OCI-LY3 (cell line): Measurements from ENCODE around the gene MEN1.
A peak's percentile ranks its signal among the peaks of the same experiment; 100 is the strongest.

Experiments
- H2AFZ ChIP-seq: fragments of 200-600, 300-600 bp; shearing (Covaris generic); 2 replicates; pipeline ENCODE4 v1.6.0; 2014; ENCODE audit warnings: antibody characterized with exemption, low read depth, low read length
- H3K27ac ChIP-seq: fragments of 200-600, 300-600 bp; sonication (generic); 2 replicates; pipeline ENCODE4 v1.5.1; 2014; ENCODE audit warnings: mild to moderate bottlenecking, low read length, moderate library complexity, mixed read lengths
- H3K27me3 ChIP-seq: fragments of 200-600, 300-600 bp; sonication (generic); 2 replicates; pipeline ENCODE4 v1.6.1; 2014; ENCODE audit warnings: low read depth, low read length, mixed read lengths
- H3K36me3 ChIP-seq: fragments of 200-600, 300-600 bp; sonication (generic); replicated peaks from 2 replicates; pipeline ENCODE3; 2014; ENCODE audit warnings: low read depth, low read length, mixed read lengths
- H3K4me1 ChIP-seq: fragments of 300-600, 200-600 bp; sonication (generic); 2 replicates; pipeline ENCODE4 v1.6.1; 2014; ENCODE audit warnings: low read length, mixed read lengths
- H3K4me2 ChIP-seq: fragments of 200-600, 300-600 bp; sonication (generic); 2 replicates; pipeline ENCODE4 v1.6.1; 2014; ENCODE audit warnings: low read length, mixed read lengths
- H3K4me3 ChIP-seq: fragments of 300-600, 200-600 bp; sonication (generic); 2 replicates; pipeline ENCODE4 v1.5.1; 2014; ENCODE audit warnings: antibody characterized with exemption, mild to moderate bottlenecking, low read length, moderate library complexity
- H3K79me2 ChIP-seq: fragments of 300-600, 200-600 bp; shearing (Covaris generic); 2 replicates; pipeline ENCODE4 v1.6.1; 2014; ENCODE audit warnings: mild to moderate bottlenecking, low read length, mixed read lengths
- H3K9ac ChIP-seq: fragments of 300-600, 200-600 bp; shearing (Covaris generic); 2 replicates; pipeline ENCODE4 v1.6.0; 2014; ENCODE audit warnings: mild to moderate bottlenecking, low read length, moderate library complexity
- H3K9me3 ChIP-seq: fragments of 200-600, 300-600 bp; shearing (Covaris generic); 2 replicates; pipeline ENCODE4 v1.6.1; 2014; ENCODE audit warnings: low read length, mixed read lengths; ENCODE audit not compliant: insufficient read depth
- H4K20me1 ChIP-seq: fragments of 200-600, 300-600 bp; sonication (generic); 2 replicates; pipeline ENCODE4 v1.6.1; 2016; ENCODE audit warnings: low read length, mixed read lengths; ENCODE audit not compliant: insufficient read depth
- EZH2phosphoT487 ChIP-seq: fragments of 200-600 bp; shearing (Covaris generic); IDR thresholded peaks from 2 replicates; pipeline ENCODE4 v1.6.1; 2018; ENCODE audit warnings: antibody characterized with exemption, mixed run types, low read depth
- TF ChIP-seq, protein P1 (sequence below): fragments of 200-600, 300-600 bp; sonication (generic); IDR thresholded peaks from 2 replicates; pipeline ENCODE4 v1.5.1; 2014; ENCODE audit warnings: antibody characterized with exemption, low read length, low read depth

Gene MEN1

DNA sequence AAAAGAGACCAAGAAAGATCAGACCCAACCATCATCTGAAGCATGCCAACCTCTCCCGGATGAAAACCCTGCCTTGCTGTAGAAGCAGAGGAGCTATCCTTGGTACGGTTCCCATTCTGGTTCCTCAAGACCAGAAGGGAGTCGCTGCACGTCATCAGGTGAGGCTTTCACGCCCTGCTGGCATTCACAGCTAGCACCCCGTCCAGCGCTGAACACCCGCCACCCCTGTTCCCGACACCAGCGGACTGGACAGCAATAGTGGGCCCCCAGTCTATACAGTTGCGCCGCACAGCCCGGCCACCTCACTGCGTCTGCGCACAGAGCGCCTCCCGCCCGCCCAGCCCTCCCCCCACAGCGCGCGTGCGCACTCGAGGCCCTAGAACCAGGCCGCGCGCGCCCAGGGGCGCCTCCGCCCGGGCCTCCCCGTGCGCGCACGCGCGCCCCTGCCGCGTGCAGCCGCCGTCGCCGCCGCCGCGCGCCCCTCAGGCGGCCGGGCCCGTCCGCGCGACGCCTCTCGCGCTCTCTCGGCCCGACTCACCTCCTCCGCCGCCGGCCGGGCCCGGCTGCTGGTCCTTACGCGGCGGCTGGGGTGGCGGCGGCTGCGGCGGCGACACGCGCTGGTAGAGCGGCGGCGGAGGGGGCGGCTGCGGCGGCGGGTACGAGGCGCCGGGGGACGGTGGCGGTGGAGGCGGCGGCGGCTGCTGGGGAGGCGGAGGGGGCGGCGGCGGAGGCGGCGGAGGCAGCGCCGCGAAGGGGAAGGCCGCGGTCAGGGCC, 32.7 kb downstream of the MEN1 start:
- H3K9ac ChIP-seq = peak overlapping the region; percentile 95
- TF ChIP-seq, protein P1, sequence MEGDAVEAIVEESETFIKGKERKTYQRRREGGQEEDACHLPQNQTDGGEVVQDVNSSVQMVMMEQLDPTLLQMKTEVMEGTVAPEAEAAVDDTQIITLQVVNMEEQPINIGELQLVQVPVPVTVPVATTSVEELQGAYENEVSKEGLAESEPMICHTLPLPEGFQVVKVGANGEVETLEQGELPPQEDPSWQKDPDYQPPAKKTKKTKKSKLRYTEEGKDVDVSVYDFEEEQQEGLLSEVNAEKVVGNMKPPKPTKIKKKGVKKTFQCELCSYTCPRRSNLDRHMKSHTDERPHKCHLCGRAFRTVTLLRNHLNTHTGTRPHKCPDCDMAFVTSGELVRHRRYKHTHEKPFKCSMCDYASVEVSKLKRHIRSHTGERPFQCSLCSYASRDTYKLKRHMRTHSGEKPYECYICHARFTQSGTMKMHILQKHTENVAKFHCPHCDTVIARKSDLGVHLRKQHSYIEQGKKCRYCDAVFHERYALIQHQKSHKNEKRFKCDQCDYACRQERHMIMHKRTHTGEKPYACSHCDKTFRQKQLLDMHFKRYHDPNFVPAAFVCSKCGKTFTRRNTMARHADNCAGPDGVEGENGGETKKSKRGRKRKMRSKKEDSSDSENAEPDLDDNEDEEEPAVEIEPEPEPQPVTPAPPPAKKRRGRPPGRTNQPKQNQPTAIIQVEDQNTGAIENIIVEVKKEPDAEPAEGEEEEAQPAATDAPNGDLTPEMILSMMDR = no peak
- no peak for TF ChIP-seq EZH2phosphoT487
- H3K36me3 ChIP-seq = peaks cover 51% of the 10 kb centered on the region
- H2AFZ ChIP-seq = no peak overlapping the region
- peaks cover 51% of the 10 kb centered on the region for H3K4me1 ChIP-seq
- H3K27ac ChIP-seq = peak overlapping the region; percentile 92
- peaks cover 62% of the 10 kb centered on the region for H3K79me2 ChIP-seq
- H3K4me2 ChIP-seq = peak overlapping the region; percentile 98
- H3K4me3 ChIP-seq = peak overlapping the region; percentile 91
- no peaks in the 10 kb centered on the region for H3K27me3 ChIP-seq
- peaks cover 47% of the 10 kb centered on the region for H4K20me1 ChIP-seq
- H3K9me3 ChIP-seq = no peaks in the 10 kb centered on the region

DNA sequence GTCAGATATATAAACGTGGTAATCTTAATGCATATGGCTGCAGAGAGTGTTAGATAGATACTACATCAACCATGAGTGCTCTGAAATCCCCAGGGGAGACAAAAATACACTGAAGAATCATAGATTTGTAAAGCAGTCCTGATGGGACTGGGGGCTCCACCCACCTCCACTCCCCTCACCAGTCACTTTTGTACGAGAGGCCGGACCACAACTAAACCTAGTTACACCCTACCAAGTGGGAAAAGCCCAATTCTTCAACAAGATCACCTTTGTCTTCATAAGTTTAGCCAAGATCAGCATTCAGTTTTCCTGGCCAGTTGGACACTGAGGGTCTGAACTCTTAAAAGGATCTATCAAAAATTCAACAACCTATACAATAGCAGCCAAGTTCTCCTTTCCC, 33.5 kb downstream of the MEN1 start:
- H3K79me2 ChIP-seq = peaks cover 69% of the 10 kb centered on the region
- H3K9ac ChIP-seq = peak overlapping the region; percentile 85
- H3K4me3 ChIP-seq = peak overlapping the region; percentile 91
- no peaks in the 10 kb centered on the region for H3K9me3 ChIP-seq
- H3K4me2 ChIP-seq = peak overlapping the region; percentile 98
- H3K27me3 ChIP-seq = no peaks in the 10 kb centered on the region
- H3K36me3 ChIP-seq = peaks cover 56% of the 10 kb centered on the region
- H3K27ac ChIP-seq = peak overlapping the region; percentile 49
- H3K4me1 ChIP-seq = peaks cover 59% of the 10 kb centered on the region
- peaks cover 53% of the 10 kb centered on the region for H4K20me1 ChIP-seq
- H2AFZ ChIP-seq = no peak overlapping the region
- TF ChIP-seq EZH2phosphoT487 = no peak
- TF ChIP-seq, protein P1 = no peak

DNA sequence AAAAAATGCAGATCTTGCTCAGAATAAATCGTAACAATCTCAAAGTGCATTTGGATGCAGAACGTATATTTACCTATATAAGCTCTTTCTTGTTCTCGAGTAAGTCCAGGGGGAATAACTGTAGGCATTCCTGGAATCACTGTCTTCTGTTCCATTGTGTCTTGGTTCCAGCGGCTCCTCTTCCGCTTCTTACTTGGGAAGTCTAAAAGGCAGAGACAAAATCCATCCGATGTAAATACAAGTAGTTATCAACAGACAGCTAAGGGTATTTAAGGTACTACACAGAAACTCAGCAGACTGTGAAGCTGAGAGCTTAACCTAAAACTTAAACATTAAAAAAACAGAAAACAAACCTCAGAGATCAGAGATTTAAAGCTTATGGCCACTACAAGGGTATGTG, 33.9 kb downstream of the MEN1 start:
- Histone ChIP-seq H3K4me2 (peak overlapping the region; percentile 98), H3K27ac (peak overlapping the region; percentile 49; the same call in 1 of the 2 replicates), H4K20me1 (peaks cover 58% of the 10 kb centered on the region), H3K27me3 (no peaks in the 10 kb centered on the region), H2AFZ (no peak overlapping the region), H3K9me3 (no peaks in the 10 kb centered on the region), H3K9ac (peak overlapping the region; percentile 85; the same call in 1 of the 2 replicates), H3K36me3 (peaks cover 60% of the 10 kb centered on the region), H3K79me2 (peaks cover 73% of the 10 kb centered on the region), H3K4me3 (peak overlapping the region; percentile 91), H3K4me1 (peaks cover 63% of the 10 kb centered on the region)
- TF ChIP-seq EZH2phosphoT487 = no peak
- TF ChIP-seq, protein P1 = no peak

DNA sequence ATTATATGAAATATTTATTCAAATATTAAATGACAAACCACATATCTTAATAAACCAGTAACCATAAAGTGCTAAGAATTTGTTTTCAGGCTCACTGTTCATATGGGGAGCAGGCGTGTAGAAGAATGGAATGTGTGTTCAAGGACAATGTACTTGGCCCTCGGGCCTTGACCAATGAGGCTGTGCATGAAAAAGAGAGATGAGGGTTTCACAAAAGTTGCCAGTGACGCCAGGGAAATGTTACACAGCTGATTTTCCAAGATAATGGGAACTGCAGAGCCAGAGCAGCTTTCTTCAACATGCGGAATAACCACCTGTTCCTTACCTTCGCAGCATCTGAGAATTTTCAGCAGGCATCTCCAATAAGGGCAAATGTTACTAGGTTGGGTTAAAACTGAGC, 36.2 kb downstream of the MEN1 start:
- TF ChIP-seq, protein P1 = no peak
- no peak for TF ChIP-seq EZH2phosphoT487
- peak overlapping the region; percentile 90; the same call in 1 of the 2 replicates for H3K27ac ChIP-seq
- H3K4me2 ChIP-seq = no peak overlapping the region
- no peak overlapping the region for H3K4me3 ChIP-seq
- no peak overlapping the region for H2AFZ ChIP-seq
- H3K36me3 ChIP-seq = peaks cover 79% of the 10 kb centered on the region
- H3K79me2 ChIP-seq = peaks cover 91% of the 10 kb centered on the region
- peaks cover 81% of the 10 kb centered on the region for H4K20me1 ChIP-seq
- no peaks in the 10 kb centered on the region for H3K9me3 ChIP-seq
- peaks cover 61% of the 10 kb centered on the region for H3K4me1 ChIP-seq
- H3K27me3 ChIP-seq = no peaks in the 10 kb centered on the region
- no peak overlapping the region for H3K9ac ChIP-seq
